Measurements from ENCODE around the gene CFAP77. TPM values are rescaled to one million over a fixed set of nuclear protein-coding genes. Genes with fewer than 3 reads are reported as not detected.
A peak's percentile ranks its signal among the peaks of the same experiment; 100 is the strongest.

The CFAP77 gene
- polyA plus RNA-seq, 1 donor: not detected

DNA sequence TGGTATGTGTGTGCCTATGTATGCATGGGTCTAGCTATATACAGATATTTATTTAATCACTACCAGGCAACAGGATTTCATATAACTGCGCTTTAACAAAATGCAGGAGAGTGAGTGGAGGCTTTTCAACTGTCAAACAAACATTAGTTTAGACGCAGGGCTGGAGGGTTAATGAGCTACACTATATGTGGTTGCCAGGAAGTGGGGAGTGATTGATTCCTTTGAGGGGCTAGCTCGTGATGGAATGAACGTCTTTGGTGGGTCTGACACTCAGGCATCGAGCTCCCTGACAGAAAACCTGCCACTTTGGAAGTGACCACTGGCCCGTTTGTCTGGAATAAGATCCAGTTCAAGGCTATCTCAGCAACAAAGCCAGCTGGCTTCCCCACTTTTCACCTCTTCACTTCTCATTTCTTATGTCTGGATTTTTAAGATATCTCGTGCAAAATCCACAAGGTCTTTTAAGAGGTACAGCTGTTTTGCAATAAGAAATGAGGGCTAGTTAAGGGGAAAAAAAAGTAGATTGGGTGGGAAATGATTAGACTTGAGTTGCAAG, 78.0 kb downstream of the CFAP77 start:
- no peak for DNase-seq (ENCODE audit: low read depth)

DNA sequence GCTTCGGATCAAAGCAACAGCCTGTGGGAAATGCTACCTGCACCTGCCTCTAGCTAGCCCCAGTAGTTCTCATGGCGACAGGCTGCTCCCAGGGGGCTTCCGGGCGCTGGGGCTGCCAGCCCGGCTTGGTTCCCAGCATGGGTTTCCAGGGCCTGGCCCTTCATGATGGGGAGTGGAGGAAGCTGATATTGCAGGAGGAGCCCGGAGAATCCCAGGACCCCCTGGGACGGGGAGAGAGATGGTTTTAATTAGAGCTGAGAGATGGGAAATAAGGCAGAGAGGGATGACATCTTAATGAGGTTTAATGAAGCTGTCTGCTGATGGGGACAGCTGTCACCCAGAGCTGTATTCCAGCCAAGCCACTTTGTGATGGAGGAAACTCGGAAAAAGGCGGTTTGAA, 78.6 kb downstream of the CFAP77 start:
- no peak for DNase-seq (ENCODE audit: low read depth)

DNA sequence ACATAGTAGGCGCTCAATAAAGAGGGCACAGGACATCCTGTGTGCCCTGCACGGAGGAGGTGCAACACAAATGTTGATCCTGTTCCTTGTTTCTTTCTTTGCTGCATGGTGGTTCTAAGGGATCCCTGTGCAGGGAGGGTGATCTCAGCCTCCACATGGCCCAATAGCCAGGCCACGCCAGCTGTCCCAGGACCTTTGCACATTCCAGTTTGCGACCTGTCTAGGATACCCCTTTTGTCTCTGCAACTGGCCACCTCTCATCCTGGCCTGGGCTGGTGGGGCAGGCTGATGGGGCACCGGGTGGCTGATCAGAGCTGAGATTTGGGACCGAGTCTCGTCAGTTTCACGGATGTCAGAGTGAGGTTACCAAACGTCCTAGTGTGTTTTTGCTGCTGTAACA, 79.5 kb downstream of the CFAP77 start:
- DNase-seq (ENCODE audit: low read depth): no peak

DNA sequence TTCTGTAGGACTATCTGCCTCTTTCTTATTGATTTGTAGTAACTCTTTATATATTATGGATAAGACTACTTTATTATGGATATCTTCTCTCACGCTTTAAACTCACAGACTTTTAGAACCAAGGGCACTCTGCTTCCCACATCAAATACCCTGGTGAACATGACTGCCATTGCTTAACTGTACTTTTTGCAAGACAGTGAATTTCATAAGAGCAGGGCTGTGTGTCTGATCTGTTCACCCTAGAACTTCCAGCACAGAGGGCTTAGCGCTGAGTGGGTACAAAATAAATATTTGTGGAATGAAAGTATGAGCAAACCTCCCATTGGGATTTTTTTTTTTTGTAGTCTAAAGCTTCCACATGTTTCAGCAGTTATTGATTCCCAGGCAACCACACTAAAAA, 84.8 kb downstream of the CFAP77 start:
- no peak for DNase-seq (ENCODE audit: low read depth)

DNA sequence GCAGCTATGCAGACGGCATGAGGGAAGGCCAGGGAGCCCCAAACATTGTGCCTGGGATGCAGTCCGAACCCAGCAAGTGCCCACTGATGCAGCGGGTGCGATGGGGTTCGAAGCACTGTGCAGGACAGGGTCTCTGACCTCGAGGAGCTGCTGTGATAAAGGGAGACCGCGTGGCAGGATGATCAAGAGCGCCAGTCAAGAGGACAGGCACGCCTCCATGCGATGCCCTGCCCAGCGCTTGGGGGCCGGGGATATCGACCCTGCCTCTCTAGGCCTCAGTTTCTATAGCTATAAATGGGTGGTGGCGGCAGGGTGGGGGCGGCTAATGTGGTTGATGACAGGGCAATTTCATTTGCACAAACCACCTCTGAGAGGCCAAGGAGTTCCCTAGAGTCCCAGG, 87.7 kb downstream of the CFAP77 start:
- no peak for DNase-seq (ENCODE audit: low read depth)

DNA sequence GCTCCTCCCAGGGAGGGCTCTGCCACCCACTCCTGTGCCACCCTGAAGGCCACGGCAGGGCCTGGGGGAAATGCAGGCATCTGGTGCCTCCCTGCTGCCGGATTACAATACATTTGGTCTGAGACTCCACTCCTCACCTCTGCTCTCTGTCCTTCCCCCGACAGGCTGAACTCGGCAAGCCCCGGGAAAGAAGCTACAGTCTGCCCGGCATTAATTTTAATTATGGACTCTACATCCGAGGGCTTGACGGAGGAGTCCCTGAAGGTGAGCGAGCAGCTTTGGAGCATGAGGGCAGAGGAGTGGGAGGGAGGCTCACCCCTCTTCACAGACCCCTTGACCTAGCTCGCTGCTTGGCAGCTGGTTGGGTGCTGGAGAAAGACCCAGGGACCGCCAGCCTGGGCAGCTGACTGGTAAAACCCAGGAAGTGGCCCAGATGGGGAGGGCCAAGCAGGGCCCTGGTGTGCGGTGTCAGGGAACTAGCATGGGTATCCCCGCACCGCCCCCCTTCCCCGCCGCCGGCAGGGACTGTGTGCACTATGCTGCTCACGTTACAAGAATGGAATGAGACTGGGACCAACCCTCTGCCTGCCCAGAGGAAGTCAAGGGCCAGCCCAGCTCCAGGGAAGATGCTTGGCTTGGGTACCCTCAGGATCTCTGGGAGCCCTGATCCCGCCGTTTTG, 88.7 kb downstream of the CFAP77 start:
- DNase-seq (ENCODE audit: low read depth): no peak

DNA sequence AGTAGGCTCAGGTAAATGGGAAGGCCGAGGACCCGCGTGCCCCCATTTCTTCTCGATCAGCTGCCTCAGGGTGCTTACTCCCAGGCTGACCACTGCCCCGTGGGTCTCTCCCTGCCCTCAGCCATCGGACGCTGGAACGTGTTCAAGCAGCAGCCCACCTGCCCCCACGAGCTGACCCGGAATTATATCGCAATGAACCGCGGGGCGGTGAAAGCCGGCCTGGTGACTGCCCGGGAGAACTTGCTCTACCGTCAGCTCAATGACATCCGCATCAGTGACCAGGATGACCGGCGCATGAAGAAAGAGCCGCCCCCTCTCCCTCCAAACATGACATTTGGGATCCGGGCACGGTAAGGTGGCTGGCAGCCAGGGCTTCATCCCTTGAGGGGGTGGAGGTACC, 89.2 kb downstream of the CFAP77 start:
- DNase-seq (ENCODE audit: low read depth): no peak

DNA sequence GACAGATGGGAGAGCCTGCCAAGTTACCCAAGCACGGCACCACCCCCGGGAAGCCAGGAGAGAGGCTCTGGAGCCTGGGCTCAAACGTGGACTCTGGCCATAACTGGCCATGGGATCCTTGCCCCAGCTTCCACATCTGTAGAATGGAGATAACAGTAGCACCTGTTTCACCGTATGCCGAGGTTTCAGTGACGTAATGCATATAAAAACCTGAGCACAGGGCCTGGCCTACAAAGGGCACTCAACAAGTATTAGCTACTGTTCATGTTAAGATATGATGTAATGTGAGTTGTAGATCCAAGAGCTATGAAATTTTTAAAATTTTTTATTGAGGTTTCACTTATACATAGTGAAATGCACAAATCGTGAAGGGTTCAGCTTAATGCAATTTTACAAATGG, 90.2 kb downstream of the CFAP77 start:
- DNase-seq (ENCODE audit: low read depth): no peak

DNA sequence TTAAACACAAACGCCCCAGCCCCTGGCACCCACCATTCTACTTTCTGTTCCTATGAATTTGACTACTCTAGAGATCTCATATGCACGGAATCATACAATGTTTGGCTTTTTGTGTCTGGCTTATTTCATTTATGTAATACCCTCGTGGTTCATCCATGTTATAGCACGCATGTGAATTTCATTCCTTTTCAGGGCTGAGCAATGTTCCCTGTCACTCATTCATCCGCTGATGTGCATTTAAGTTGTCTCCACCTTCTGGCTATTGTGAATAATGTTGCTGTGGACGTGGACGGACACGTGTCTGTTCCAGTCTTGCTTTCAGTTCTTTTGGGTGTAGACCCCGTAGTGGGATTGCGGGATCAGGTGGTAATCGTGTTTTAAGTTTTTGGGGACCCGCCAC, 92.5 kb downstream of the CFAP77 start:
- no peak for DNase-seq (ENCODE audit: low read depth)

DNA sequence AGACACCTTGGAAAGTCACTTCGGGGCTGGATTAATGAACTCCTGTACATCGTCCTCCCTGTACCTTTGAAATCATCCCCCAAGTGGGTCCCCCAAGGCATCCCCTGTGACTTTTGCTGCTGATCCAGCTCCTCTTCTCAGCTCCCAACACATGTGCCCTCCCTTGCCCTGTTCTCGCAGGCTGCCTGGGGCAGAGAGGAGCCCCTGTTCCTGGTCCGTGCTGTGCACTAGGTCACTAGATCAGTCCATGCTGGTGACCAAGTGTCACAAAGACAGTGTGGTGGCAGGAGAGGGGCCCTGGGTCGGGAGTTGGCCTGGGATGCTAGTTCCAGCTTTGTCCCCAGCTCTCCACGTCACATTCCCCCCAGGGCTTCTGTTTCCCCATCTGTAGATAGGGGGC, 93.1 kb downstream of the CFAP77 start:
- no peak for DNase-seq (ENCODE audit: low read depth)

DNA sequence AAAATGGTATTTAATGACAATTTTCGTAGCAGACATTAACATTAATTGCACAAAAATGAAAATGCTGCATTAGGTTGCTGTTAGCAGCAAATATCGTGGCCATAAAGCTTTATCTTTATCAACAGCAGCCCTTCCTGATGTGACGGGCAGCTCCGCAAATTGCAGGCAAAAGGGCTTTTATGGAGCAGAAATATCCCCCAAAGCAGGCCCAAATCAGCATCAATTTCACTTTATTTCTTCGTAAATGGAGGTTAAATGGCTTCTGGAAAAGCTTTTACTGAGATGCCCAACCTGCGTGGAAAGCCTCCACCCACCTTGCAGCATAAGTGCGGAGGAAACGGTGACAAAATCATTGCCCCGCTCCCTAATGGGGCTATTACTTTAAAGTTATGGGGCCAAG, 94.5 kb downstream of the CFAP77 start:
- DNase-seq (ENCODE audit: low read depth): no peak

DNA sequence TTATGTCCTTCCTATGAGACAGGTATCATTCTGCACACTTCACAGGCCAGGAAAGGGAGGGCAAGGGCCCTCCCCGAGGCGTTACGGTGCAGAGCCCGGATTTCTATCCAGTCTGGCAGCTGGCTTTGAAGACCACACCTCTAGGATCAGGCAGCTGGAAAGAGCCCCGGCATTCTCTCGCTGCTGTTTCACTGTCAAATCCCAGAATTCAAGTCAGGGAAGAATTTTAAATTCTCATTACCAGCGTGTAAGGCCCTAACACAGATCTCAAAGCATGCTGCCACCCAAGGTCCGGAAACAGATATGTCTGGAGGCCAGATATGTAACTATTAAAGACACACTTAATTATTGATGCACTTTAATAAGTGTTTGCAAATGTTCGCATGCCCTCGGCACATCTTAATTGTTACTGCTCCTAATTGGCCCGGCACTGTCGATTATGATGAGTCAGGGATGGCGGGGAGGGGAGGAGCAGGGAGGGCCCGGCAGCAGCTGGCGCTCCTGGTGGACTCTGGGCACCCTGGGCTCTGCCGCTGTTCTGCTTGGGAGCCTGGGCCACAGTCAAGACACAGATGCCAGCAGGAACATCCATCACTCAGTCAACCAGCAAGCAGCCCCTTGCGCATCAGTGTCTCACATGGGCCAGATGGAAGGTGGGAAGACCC, 96.1 kb downstream of the CFAP77 start:
- DNase-seq (ENCODE audit: low read depth): no peak

DNA sequence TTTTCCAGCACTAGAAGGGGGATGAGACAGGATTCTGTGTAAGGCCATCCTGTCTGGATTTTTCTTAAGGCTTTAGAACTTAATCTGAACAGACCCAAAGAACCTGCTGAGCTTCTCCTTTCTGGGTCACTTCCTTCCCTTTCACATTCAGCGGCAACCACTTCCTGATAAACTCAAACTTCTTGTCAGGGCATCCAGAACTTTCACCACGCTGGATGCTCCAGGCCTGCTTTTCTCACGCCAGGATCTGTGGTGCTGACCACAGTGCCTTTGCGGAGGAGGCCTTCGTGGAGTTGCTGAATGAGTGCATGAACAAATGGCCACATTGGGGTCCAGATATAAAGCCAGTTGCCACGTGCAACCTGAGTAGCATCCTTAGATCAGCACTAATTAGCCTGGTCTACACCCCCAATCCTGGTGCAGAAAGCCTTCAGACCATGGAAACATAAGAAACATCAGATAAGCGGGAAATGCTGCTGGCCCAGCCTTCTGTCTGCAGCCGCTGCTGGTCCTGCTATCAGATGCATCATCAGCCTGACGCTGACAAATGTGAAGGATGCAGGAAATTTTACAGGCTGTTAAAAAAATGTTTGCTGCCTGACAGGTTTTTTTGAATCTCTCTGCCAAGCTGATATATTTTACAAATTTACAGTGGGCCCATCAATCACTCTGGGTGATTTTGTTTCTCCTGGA, 97.1 kb downstream of the CFAP77 start:
- no peak for DNase-seq (ENCODE audit: low read depth)

DNA sequence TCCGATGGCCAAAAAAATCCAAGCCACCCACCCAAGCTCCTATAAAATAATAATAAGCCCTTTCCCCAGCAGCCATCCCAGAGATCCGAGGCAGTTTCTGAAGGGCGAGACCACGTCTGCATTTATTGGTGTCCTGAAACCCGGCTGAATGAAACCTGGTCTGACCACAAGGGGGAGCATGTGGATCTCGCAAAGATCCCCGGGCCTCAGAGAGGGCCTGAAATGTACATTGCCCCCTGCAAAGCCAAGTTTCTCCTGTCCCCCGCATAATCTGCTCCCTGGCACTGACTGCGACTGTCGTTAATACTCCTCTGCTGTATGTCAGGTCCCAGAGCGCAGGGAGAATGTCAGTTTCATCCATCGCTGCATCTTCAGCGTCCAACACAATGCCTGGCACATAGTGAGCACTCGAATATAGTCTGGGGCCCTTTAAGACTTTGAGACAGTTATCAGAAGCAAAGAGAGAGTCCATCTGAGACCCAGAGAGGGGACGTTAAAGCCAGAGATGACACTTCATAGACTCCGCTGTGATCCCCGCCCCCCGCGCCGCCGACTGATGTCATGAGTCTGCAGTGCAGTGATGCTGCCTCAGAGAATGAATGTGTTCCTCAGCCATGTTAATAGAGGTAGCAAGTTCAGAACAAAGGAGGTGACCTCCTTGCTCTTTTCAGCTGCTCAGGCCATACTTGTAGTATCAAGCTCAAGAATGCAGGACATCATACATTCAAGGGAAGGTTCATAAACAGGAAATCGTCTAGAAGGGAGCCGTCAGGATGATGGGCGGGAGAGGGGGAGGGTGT, 97.9 kb downstream of the CFAP77 start:
- DNase-seq (ENCODE audit: low read depth): peak; percentile 43

DNA sequence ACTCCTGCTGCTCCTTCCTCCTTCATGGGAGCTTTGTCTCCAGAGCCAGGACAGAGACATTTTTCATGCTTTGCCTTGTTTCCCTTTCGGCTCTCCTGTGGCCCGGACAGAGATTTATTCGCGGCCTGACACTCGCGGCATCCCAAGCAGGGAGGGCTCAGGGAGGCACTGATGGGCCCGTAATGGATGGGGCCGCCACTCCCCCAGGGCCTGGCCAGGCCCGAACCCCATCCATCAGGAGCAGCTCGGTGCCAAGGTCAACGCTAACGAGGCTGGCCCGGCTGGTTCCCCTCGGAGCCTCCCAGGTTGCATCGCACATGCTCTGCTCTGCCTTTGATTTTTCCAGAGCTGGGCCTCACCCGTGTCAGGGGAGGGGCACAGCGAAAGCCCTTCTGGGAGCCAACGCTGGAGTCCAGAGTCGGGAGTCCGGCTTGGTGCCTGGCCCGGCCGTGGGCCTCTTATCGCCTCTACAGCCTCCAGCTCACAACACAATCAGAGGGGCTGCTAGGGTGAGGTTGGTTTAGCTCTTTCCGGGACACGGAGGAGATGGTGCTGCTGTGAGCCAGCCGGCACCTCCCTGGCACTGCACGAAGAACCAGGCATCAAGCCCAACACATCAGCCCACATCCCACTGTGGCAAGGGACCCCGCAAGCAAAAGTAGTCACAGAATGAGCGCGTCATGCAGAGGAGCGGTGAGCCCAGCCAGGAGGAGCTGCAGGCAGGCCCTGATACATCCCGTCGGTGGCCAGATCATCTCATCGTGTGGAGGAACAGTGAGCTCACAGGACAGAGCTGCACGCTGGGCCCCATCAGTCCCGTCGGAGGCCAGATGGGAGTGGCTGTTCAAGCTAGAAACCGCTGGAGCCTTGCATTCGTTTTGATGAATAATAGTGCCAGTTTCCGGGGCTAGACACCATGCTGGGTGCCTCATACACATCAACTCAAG, 100.2 kb downstream of the CFAP77 start:
- no peak for DNase-seq (ENCODE audit: low read depth)

DNA sequence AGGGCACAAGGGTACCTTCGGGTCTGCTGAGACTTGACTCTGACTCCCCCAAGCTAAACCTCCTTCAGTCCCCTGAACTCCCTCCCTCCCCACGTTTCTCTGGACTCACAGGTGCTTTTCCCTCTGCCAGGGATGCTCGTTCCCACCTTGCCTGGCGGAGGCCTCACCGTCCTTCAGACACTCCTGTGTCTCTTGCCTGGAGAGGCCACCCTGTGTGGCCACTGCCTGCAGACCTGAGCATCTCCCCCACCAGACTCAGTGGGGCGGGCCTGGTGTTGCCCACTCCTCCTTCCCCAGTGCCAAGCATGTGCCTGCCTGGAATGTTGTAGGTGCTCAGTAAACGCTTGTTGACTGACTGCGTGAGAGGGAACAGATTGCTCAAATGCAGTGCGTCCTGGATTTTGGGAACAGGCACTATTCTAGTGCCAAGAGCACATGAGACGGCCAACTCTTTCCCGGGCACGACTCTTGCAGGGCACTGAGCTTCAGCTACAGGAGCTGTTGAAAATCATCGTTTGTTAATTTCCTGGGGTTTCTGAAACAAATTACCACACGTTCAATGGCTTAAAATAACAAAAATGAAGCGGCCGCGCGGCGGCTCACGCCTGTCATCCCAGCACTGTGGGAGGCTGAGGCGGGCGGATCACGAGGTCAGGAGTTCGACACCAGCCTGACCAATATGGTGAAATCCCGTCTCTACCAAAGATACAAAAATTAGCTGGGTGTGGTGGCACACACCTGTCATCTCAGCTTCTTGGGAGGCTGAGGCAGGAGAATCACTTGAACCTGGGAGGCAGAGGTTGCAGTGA, 101.4 kb downstream of the CFAP77 start:
- DNase-seq (ENCODE audit: low read depth): no peak

DNA sequence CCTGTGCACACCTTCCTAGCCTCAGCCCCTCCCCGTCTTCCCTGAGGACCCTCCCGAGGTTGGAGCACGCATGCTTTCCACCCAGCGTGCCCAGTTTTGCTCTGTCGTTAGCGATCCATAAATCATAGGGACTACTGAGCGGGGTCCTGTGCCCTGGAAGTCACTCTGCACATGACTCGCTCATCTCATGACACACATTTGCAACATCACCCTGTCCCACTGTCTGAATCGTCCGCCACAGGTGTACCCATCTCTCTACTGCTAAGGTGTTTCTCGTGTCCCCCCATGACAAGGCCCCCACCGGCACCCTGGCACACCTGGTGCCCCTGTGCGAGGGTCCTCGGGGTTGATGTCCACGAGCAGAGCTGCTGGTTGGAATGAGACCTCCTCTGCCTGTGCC, 103.4 kb downstream of the CFAP77 start:
- no peak for DNase-seq (ENCODE audit: low read depth)

DNA sequence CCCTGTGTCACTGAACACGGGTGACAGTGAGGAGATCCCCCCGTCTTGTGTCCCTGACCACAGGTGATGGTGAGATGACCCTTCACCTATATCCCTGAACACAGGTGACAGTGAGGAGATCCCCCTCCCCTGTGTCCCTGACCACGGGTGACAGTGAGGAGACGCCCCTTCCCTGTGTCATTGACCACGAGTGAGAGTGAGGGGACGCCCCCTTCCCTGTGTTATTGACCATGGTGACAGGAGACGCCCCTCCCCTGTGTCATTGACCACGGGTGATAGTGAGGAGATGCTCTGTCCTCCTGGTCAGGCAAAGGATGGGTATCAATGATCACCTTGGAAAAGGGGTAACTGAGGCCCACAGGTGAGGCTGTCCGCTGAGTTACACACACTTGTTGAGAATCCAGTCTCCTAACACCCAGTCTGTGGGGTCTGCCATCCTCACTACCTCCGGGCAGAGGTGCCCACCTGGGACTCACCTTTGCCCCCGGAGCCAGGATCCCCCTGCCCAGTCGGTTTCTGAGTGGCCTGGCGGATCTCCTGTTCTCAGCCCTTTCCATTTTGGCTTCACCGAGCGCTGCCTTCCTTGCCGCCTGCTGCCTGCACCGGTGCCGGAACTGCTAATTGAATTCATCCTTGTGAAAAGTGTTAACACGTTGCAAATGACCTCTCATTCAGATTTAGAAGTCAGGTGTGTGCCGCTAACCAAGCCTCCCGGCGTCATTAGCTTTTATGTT, 104.2 kb downstream of the CFAP77 start:
- no peak for DNase-seq (ENCODE audit: low read depth)

DNA sequence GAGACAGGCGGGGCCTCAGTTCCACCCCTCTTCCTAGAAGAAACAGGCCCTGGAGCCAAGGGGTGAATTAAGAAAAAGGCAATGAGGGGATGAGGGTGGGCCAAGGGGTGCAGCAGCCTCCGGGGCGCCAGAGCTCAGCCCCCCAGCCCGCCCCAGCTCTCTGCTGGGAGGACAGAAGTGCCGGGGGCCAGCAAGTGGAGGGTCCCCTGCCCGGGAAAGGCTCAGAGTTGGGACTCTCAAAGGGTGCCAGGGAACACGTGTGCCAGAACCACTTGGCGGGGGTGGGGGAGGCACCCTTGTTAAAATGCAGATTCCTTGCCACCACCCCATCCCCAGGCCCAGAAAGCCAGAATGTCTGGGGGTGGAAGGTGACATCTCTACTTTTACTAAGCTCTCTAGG, 104.8 kb downstream of the CFAP77 start:
- DNase-seq (ENCODE audit: low read depth): no peak

All from forelimb muscle (tissue), 1 donor.